Activated CD4-positive, alpha-beta T cell treated with anti-CD3 and anti-CD28 coated beads, Interleukin-2, amount 50 U/mL, for 1 hour (primary cell): ENCODE results near the gene ZBTB5.
"Not testable (repeated sequence)": the region's sequence is repeated elsewhere in the genome, so short reads cannot be mapped to it uniquely, and the experiment has no call there.

Source experiments
- DNase-seq: peaks from one replicate; pipeline ENCODE4 v3.0.0-alpha.2; 2020

Gene ZBTB5

DNA sequence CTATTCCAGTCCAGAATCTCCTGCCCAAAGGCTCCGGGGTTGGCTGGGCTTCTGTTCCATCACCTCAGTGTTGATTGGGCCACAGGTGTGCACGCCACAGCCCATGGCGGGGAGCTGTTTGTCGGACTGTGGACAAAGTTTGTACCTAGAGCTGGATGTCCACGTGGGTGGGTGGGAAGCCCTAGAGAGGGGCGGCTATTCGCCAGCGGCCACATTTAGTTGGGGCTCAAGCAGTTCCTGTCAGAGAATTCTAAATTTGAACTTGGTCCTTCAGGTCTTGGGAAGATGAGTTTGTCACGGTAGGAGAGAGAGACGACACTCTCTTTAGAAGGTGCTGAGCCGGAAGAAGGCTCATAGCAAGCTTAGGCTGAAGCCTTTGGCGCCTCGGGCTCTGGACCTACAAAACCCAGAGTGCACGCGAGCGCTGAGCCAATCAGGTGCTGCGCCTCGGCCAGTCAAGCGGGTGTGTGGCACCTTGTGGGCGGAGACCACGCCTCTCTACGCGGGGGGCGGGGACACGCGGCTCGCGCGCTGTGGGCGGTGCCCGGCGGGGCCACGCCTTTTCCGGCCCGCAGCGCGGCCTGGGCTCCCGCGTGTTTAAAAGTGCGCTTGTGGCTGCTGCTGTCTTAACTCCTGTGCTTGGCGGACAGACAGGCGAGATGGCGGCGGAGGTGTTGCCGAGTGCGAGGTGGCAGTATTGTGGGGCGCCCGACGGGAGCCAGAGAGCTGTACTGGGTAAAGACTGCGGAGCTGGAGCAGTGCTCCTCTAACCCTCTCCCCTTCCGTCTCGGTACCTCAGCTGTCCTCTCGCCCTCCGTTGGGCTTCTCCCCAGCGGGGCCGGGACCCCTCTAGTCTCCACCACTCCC, 20.4 kb upstream of the ZBTB5 start, which contains the start of gene POLR1E:
POLR1E (plus strand) TSS at position 560 of the 867 bp plus-strand sequence; CDS start at position 660, 100 bp downstream.
- DNase-seq, result peak; percentile 95

DNA sequence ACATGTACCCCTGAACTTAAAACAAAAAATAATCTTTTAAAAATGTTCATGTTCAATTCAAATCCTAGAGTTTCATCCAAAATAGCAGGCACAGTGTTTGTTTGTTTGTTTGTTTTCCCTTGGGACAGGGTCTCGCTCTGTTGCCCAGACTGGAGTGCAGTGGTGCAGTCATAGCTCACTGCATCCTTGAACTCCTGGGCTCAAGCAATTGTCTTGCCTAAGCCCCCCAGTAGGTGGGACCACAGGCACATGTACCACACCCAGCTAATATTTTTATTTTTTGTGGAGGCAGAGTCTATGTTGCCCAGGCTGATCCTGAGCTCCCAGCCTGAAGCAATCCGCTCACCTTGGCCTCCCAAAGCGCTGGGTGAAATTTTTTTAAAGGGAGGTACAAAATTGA, 15.5 kb upstream of the ZBTB5 start:
- no peak for DNase-seq

DNA sequence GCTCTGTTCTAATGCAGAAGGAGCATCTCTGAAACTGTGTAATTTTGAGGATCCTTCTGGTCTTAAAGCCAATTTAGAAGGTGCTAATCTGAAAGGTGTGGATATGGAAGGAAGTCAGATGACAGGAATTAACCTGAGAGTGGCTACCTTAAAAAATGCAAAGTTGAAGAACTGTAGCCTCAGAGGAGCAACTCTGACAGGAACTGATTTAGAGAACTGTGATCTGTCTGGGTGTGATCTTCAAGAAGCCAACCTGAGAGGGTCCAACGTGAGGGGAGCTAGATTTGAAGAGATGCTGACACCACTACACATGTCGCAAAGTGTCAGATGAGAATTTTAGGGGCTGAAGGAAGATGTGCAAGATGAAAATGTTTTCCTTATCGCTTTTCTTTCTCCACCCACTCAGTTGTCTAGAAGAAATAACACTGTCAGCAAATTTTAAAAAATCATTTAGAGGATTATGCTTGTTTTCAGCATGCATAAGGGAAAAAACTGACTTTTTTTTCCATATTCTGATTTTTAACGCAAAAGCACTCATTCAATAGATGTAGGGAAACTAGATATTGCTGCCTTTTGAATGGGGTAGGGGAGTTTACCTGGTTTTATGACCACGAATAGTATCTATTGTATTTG, 12.9 kb upstream of the ZBTB5 start:
- not testable (repeated sequence) for DNase-seq

DNA sequence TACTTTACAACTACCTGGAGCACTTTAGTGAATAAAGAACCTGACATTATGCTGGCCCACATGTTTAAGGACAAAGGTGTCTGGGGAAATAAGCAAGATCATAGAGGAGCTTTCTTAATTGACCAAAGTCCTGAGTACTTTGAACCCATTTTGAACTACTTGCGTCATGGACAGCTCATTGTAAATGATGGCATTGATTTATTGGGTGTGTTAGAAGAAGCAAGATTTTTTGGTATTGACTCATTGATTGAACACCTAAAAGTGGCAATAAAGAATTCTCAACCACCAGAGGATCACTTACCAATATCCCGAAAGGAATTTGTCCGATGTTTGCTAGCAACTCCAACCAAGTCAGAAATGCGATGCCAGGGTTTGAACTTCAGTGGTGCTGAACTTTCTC, 12.2 kb upstream of the ZBTB5 start:
- DNase-seq, result not testable (repeated sequence)

DNA sequence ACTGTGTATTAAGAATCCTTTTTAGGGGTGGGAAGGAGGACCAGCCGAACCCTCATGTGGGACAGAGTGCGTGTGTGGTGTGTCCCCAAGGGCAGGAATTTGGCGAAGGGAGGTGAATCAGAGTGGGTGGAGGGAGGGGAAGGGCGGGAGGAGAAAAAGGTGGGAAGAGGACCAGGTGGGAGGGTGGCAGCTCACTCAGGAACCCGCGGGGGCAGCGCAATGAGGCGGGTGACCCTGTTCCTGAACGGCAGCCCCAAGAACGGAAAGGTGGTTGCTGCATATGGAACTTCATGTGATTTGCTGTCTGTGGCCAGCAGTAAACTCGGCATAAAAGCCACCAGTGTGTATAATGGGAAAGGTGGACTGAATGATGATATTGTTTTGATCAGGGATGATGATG, 11.7 kb upstream of the ZBTB5 start:
- DNase-seq, result no peak

DNA sequence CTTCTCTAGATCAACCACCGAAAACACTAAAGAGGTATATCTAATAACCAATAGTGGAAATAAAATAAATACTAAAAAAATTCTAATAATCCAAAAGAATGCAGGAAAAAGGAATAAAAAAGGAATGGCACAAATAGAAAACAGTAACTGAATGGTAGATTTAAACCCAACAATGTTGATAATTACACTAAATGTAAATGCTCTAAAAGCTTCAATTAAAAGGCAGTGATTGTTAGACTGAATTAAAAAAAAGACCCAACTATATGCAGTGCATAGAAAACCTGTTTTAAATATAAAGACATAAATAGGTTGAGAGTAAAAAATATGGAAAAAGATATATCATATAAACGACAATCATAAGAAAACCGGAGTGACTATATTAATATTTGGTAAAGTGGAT, 9.2 kb upstream of the ZBTB5 start:
- DNase-seq, result no peak

DNA sequence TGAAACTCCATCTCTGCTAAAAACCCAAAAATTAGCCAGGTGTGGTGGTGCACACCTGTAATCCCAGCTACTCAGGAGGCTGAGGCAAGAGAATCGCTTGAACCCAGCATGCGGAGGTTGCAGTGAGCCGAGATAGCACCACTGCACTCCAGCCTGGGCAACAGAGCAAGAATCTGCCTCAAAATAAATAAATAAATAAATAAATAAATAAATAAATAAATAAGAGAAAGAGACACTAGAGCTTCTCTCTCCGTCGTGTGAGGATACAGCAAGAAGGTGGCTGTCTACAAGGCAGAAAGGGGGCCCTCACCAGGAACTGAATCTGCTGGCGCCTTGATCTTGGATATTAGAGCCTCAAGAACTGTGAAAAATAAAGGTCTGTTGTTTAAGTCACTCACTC, 8.7 kb upstream of the ZBTB5 start:
- not testable (repeated sequence) for DNase-seq

DNA sequence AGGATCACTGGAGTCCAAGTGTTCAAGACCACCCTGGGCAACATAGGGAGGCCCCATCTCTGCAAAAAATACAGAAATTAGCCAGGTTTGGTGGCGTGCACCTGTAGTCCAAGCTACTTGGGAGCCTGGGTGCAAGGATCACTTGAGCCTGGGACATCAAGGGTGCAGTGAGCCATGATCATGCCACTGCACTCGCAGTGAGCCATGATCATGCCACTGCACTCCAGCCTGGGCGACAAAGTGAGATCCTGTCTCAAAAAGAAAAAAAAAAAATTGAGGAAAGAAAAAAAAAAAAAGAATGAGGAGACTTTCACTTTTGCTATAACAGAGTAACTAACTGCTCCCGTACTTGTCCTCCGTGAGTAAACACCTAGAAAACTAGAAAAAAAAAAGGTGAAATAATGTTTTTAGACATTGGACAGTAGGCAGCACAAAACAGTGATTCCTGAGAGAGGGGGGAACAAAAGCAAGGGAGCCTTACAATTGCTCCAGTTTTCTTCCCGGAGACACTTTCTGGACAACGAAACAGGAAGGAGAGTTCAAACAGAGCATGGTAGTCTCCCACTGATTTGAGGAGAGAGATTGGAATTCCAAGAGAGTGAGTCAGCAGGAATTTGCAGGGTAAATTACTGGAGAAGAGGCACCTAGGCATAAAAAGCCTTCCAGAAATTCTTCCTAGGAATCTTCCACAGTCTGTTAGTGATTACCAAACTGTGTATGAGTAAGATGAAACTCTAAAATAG, 6.9 kb upstream of the ZBTB5 start:
- DNase-seq, result no peak

DNA sequence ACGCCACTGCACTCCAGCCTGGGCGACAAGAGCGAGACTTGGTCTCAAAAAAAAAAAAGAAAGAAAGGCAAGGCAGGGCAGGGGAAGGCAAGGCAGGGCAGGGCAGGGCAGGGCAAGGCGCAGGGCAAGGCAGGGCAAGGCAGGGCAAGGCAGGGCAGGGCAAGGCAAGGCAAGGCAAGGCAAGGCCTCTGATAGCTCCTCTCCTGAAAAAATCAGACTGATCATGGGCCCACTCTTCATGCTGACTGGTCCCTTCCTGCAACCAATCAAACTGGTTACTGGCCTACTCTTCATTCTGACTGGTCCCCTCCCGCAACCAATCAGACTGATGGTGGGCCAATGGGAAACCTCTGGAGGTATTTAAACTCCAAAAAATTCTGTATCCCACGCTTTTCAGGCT, 3.4 kb upstream of the ZBTB5 start:
- DNase-seq, result no peak

DNA sequence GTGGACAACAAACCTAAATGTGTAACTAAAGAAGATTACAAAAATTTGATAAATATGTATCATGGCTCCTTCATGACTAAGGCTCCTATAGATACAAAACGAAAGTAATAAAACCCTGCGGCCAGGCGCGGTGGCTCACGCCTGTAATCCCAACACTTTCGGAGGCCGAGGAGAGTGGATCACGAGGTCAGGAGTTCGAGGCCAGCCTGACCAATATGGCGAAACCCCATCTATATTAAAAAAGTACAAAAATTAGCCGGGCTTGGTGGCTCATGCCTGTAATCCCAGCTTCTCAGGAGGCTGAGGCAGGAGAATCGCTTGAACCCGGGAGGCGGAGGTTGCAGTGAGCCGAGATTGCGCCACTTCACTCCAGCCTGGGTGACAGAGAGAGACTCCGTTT, 2.3 kb upstream of the ZBTB5 start:
- DNase-seq, result not testable (repeated sequence)

DNA sequence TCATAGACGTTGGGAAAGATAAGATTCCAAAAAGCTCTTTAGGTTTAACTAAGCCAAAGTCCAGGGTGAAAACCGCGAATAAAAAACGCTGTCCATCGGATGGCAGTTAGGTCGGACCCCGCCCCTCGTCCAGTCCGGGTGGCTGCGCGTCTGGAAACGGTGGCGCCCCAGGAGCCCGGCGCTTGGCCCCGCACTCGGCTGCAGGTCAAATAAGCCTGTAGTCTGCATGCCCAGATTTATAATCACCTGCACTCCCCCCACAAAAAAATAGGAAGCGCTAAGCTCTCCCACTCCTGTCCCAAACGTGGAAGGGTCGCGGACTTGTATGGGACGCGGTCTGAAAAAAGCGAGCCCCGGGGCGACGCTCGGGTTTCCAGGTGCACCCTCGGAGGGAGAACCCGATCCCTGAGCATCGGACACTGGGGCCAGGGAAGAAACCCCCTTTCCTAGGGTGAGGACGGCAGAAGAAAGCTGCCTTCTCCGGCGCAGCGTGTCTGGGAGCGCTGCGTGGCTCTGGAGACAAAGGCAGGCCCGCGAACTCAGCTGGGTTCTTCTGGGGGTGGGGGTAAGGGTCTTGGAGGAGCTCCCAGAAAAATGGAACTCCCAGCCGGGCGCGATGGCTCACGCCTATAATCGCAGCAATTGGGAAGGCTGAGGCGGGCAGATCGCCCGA, 923 bp upstream of the ZBTB5 start:
- DNase-seq, result peak; percentile 7

DNA sequence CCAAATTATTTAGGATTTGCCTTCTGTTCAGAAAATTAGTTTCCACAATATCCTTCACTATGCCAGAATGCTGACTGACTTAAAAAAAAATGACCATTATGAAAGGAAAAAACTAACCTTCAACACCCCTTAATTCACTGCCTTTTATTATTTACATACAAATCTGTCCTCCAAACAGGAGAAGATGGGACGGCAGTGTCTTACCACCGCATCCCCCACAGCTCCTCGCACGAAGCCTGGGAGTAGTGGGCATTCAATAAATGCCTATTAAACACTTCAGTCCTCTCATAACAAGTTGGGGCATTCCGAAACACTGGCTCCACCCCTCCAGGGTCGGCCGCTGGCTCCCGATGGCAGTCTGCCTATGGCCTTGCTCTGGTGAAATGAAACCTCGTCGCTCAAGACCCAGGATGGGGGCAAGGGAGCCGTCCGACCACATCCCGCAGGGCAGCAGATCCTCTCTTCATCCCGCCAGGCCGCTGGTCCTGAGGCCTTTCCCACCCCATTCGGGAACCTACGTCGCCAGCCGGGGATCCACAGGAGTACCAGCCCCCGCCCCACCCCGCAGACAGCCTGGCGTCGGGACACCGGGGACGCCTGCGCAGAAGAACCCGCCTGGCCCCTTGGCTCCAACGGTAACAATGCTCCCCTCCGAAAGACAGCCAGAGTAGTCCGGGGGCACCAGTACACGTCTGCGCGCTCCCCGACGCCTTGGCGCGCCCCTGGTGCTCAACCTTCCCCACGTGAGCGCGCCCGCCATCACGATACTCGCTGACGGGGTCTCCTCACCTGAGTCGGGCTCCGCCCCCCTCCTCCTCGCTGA, 613 bp downstream of the ZBTB5 start:
- DNase-seq, result peak; percentile 80

DNA sequence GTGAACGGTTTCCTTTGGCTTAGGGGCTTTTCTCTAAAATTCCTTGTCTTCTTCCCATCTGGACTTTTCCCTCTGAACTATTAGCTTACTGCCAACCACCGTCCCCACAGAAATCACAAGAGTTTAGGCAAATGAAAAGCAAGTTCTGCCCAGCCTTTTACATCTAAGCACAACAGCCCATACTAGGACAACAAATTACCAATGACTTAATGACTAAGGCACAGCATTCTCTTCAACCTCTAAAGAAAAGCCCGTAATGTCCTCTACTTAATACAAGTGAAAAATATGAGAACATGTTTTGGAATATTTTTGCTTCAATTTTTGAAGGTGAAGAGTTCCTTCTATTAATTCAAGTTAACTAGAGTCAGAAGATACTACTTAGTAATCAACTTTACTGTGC, 1.2 kb downstream of the ZBTB5 start:
- no peak for DNase-seq

DNA sequence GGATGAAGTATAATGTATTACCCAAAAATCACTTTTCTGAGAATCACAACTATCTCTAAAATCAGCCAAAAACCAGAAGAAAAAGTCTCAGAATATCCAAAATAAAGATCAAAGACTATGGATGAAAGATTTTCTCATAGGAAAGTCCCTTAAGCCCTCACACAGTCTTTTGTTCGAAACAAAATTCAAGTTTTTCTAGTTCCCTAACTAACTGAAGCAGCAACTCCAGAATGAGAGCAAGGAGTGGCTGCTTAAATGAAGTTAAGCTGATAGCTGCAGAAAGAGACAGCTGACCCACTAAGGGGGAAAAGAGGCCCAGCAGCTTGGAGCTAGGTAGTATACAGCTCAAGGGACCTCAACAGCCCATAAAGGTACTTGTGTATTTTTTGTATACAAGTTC, 8.4 kb downstream of the ZBTB5 start:
- no peak for DNase-seq

DNA sequence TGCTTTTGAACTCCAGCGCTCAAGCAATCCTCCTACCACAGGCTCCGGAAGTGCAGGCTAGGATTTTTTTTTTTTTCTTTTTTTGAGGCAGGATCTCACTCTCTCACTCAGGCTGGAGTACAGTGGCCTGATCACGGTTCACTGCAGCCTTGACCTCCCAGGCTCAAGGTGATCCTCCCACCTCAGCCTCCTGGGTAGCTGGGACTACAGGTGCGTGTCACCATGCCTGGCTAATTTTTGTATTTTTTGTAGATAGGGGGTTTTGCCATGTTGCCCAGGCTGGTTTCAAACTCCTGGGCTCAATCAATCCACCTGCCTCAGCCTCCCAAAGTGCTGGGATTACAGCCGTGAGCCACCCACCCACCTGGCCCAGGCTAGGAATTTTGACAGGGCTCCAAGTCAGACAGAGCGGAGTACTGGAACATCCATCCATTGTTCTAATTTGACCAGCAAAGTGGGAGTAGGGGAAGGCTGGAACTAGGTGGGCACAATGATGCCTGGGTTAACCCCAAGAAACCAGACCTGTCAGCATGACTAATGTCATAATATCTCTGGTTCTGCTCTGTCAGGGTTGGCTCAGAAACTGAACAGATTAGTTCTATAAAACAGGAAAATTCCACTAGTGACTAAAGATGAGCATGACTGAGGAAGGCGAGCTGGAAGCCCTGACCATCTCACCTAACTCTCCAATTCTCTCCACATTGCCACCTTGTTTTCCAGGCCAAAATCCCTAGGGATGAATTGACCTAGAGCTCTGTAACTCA, 9.2 kb downstream of the ZBTB5 start:
- DNase-seq, result no peak

DNA sequence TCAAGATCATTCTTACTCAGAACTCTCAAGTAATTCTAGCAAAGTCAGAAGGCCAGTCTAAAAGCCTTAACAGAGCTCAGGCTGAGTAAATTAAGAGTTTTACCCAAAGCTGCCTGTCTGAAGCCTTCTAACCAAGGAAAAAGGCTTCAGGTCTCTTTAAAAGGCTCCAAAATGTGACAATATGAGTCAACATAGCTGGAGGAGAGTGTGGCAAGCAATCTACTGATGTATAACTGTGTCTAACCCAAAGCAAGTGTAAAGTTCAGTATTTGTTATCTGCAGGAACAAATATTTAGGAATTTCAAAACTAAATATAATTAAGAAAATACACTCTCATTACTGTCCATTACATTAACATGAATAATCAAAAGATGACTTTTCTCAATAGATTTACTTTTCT, 11.0 kb downstream of the ZBTB5 start:
- DNase-seq, result no peak

DNA sequence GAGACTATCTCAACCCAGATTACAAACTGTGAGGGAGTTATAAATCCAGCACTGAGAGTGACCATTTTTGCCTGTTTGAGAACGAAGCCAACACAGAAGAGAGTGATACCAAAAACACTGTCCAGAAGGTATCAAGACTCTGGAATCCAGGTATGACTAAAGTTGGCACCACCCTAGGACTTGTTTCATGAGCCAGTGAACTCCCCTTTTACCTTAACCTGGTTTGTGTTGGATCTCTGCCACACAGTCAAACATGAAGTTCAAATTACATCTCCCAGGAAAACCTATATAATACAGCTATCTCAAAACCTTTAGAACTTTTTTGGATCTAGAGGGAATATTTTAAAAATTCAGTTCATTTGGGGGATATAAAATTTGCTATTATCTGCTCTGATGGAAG, 11.4 kb downstream of the ZBTB5 start:
- no peak for DNase-seq

DNA sequence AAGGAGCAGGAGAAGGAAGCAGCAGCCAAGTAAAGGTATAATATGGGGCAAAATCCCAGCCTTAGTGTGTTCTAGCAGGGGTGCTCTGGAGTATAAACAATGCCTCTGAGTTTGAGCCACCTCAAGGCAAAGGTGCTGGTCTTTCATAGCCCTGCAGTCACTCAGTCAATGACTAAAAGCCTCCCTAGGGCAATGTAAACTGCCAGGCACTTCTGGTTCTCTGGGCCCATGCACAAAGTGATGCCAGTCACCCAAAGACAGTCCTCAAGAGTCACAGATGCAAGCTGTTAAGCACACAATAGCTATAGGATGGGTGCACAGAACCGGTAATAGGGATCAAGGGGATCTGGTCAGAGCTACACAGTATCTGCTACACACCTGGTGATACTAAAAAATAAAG, 12.6 kb downstream of the ZBTB5 start:
- DNase-seq, result no peak

DNA sequence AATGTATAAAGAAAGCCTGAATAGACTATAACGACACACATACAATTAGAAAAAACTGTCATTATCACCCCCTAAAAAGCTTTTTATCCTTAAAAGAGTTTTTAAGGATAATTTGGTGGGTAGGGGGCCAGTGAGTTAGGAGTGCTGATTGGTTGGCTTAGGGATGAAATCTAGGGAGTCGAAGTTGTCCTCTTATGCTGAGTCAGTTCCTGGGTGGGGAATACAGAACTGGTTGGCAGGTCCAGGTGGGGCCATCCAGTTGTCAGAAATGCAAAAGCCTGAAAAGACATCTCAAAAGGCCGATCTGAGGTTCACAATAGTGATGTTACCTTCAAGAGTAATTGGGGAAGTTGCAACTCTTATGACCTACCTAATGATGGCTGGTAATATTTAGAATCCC, 13.6 kb downstream of the ZBTB5 start:
- no peak for DNase-seq

DNA sequence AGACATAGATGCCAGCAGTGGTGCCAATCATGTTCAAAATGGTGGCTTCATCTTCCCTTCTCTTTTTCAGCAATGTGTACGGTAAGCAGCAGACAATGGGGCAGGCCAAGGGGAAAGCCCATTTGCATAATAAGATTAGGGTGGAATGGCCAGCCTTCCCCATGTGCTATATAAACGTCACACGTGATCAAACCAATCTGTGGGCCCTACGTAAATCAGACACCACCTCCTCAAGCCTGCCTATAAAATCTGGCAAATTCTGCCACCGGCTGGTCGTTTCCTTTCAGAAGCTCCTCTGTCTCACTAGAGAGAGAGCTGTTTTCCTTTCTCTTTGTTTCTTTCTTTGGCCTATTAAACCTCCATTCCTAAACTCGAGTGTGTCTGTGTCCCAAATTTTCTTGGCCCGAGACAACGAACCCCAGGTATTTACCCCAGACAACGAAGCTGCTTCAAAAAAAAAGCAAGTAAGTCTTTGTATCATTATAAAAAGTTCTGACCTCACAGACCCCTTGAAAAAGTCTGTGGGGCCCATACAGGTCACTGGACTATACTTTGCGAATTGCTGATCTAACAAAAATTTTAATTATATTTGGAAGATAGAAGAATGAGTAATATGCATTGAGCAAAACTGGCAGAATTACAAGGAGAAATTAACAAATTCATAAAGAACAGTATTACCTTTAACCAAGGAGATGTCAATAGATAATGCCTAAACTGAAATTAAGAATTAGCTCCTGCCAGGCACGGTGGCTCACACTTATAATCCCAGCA, 15.2 kb downstream of the ZBTB5 start:
- no peak for DNase-seq

DNA sequence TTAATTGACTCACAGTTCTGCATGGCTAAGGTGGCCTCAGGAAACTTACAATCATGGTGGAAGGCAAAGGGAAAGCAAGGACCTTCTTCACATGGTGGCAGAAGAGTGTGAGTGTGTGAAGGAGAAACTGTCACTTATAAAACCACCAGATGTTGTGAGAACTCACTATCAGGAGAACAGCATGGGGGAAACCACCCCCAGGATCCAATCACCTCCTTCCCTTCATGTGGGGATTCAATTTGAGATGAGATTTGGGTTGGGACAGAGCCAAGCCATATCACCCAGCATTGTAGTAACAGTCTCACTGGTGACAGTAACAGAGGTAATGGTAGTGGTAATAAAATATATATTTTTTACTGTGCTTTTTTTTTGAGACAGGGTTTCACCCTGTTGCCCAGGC, 18.1 kb downstream of the ZBTB5 start:
- DNase-seq, result no peak
